GM19455 (cell line): ENCODE data around the gene SLC52A3.

Experiments used
- ATAC-seq: cut with Tn5 transposase; IDR thresholded peaks from one replicate; pipeline ENCODE4 v1.9.1; 2021; ENCODE audit not compliant: unreplicated experiment

The SLC52A3 gene

DNA sequence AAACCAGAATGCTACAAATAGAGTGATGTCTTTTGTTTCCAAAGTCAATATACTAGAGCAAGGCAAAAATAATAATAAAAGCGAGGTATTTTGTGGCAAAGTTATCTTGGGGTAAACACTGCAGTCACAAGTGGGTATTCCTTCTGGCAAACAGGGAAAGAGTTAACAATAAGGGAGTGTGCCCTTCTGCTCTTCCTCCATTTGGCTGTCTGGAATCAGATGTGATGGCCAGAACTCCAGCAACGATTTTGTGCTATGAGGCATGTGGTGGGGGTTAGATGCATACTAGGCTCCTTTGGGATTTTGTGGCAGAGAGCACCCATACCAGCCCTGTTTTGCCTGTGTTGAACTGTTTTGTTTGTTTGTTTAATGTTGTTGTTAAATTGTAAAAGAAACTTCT lies 2.4 kb upstream of the SLC52A3 start:
- ATAC-seq: no peak

DNA sequence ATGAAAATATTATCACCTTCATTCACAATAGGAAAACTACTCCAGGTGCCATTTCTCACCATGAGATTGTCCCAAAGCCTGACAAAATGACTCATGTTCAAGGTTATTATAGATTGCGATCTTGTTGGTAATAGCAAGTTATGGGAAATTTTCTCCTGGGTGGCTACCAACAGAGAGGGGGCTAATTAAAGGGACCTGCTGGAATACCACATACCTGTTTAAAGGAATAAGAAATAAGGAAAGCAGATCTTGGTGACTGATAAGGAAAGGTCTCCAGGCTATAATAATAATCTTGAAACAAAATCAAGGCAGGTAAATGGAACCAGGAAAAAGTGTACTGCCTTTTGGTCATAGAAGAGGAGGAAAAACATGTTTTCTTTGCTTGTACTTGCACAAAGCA lies 1.4 kb downstream of the SLC52A3 start:
- no peak for ATAC-seq

DNA sequence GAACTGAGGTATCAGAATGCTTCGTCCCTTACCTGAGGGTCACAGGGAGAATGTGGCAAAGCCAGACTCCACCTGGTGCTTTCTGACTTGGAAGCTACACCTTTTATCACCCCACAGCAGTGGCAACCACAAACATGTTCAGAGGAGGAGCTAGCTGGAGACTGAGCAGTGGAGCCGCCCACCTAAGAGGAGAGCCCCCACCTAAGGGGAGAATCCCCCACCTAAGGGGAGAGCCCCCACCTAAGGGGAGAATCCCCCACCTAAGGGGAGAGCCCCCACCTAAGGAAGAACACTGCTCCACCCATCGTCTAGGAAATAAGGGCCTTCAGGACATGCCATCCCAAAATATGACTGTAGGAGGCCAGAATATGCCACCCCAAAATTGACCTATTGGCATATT lies 4.0 kb downstream of the SLC52A3 start:
- no peak for ATAC-seq

DNA sequence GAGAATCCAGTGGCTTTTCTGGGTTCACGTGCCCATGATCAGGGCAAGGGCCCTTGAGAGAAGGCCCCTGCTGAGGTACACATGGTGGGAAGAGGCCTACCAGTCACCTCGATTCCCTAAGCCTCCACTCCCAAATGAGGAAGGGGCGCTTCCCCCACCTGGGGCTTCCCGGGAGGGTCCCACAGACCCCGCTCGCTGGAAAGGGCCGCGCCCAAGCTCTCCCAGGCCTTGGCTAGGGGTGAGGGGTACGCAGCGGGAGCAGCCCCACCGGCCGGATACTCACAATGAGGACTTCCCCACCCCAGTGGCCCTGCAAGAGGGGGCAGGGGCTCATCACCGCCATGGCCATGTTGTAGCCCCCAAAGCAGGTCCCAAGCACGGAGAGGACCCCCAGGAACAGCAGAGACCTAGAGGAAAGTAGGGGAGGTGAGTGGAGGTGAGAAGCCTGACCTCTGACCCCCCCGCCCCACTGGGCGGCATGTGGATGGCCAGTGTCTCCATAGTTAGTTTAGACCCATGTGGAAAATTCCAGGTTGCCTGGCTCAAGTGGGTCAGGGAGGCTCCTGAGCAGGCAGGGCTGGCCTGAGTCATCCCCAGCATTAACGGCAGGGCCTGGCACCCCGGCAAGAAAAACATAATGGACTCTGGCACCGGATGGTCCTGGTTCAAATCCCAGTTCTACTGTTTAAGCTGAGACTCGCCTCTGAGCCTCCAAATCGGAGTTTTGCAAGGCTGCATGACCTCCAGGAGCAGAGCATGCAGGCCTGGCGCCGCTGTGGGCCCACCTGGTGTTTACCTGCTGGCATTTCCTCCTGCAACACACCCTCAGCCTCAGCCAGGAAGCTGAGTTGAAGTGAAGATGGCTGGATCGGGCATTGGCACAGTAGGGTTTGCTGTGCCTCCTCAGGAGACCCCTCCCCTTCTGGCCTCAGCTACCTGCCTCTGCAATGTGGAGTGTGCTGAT lies 6.6 kb downstream of the SLC52A3 start:
- no peak for ATAC-seq

DNA sequence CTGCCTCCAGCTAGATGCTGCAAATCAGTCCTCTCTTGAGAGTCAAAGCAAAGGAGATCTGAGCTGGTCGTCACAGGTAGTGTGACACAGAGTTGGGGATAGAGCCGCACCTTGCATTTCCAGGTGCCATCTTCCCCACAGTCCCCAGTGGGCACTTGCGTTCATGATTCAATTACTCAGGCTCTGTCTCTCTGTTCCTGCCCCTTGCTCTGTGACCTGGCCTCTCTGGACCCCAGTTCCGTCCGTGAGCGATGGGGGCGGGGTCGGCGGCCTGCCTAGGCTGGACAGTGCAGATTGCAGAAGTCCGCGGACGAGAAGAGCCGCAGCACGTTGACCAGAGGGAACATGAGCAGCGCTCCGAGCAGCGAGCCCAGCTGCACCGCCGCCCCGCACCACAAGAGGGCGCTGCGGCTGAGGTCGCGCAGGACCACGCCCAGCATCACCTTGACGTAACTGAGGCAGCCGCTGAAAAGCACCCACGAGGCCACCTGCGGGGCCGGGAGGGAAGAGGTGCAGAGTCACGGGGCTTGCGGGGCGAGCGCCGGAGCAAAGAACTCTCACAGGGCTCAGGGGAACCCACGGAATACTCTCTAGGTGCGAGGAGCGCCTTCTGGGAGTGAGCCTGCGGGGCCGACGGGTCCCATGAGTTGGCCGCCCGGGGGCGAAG lies 7.4 kb downstream of the SLC52A3 start:
- ATAC-seq: no peak

DNA sequence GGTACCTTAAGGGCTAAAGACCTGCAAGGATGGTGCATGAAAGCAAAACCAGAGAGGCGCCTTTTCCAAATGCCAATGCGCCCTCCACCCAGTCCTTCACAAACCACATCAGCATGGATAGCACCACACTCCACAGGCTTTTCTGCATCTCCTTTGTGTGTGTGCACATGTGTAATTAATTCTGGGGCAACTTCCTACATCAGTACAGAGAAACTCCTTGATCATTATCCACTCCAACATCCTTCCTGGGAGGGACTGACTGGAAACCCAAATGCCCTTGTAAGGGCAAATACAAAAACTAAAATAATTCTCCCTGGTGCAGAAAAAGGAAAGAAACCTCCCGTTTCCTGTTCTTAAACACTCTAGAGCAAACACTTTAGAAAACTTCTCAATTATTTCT lies 10.8 kb downstream of the SLC52A3 start:
- no peak for ATAC-seq

DNA sequence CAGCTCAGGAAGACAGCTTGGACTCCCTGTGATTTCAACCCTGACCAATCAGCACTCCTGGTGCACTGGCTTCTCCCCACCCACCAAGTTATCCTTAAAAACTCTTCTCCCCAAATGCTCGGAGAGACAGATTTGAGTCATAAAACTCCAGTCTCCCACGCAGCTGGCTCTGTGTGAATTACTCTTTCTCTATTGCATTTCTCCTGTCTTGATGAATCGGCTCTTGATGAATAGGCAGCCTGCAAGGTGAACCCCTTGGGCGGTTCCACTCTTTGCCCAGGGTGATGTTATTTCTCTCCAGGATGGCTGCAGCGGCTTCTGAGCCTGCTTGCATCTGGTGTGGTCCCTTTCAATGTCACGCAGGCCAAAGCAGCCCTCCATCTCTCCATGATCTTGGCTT lies 12.4 kb downstream of the SLC52A3 start:
- ATAC-seq: no peak

DNA sequence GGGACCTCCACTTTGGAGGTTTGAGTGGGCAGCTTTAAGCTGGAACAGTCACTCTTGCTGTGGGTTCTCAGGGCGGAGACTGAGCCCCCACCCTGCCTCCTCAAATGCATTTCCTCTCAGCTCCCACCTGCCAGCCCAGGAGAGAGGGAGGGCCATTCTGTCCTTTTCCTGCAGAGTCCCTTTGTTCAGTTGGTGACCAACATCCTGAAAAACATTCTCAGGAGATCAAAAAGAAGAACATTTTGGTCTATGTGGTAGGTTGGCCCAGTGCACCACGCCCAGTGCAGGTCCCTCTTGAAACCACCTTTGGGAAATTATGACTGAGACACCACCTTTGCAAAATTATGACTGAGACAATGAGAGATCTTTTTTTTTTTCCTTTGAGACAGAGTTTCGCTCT lies 13.4 kb downstream of the SLC52A3 start:
- no peak for ATAC-seq

DNA sequence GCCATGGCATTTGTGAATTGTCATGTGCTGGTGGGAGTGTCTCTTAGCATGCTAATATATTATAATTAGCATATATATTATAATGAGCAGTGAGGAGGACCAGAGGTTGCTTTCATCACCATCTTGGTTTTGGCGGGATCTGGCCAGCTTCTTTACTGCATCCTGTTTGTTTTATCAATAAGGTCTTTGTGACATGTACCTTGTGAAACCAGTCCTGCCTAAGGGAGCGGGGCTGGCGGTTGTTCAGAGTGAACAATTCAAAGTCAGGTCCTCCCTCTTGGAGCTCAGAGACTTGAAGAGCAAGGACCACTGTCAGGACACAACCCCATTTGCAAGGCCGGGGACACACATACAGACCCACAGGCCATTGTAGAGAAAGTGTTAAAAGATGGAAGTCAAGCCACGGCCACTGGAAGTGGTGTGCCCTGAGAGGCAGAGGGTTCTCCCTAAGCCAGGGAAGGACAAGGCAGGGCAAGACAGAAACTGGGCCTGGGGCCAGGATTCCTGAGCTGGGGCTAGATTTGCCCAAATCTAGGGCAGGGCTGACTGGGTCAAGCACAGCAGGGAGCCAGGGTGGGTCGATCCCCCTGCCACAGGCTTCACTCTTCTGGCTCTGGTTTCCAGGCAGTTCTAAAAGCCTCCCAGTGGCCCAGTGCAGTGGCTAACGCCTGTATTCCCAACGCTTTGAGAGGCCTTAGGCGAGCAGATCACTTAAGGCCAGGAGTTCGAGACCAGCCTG lies 14.2 kb downstream of the SLC52A3 start:
- ATAC-seq: no peak

DNA sequence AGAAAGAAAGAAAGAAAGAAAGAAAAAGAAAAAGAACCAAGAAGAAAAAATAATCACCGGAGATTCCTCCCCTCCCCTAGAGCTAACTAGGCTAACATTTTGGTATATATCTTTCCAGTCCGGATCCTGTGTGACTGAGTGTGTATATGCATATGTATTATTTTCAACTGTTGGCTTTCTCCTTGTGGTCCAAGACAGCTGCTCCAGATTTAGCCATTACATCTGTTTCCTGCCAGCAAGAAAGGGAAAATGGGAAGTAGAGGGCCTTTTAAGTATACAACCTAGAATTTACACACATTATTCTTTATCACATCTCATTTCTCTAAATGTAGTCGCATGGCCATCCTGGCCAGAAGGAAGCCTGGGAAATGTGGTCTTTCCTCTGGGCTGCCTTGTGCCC lies 15.2 kb downstream of the SLC52A3 start:
- ATAC-seq: no peak

DNA sequence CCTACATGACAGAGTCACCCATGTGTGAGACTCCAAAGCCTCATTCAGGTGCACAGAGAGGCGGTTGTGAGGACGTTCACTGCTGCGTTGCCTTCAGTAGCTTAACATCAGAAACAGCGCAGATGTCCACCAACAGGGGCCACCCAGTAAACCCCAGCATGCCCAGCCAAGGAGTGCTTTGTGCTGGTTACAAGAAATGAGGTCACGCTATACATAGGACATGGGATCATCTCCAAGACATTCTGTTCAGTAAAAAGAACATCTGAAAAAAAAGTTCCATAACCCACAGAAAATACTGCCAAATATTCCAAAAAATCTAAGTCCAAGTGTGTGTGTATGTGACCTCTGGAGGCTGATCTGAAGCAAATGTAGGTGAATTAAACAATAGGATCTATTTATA lies 16.0 kb downstream of the SLC52A3 start:
- ATAC-seq: no peak

DNA sequence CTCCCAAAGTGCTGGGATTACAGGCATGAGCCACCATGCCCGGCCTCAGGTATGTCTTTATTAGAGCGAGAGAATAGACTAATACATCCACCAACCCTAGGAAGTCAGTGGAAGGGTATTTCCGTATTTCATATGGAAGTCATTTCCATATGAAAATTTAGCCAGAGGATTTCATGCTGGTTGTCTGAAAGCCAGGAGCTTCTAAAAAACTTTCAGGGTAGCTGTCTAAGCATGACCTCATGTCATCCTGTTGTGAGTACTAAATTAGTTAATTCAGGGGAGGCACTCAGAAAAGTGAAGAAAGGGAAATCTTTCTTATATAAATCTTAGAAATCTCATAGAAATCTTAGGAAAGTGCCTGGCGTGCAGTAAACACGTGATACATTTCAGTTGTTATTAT lies 16.5 kb downstream of the SLC52A3 start:
- ATAC-seq: no peak

DNA sequence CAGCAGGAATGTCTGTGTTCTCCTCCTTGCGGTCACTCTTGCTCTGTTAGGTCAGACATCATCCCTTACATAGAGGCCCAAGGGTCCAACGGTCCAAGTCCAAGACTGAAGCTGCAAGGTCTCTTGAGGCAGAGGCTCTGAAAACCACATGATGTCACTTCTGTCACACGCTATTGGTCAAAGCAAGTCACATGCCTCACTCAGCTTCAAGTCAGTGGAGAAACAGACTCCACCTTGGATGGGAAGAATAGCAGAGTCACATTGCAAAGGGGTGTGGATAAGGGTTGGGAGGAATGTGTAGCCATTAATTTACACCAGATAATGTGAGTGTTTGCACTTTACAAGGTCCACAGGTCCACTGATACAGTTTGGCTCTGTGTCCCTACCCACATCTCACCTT lies 17.5 kb downstream of the SLC52A3 start:
- ATAC-seq: no peak

DNA sequence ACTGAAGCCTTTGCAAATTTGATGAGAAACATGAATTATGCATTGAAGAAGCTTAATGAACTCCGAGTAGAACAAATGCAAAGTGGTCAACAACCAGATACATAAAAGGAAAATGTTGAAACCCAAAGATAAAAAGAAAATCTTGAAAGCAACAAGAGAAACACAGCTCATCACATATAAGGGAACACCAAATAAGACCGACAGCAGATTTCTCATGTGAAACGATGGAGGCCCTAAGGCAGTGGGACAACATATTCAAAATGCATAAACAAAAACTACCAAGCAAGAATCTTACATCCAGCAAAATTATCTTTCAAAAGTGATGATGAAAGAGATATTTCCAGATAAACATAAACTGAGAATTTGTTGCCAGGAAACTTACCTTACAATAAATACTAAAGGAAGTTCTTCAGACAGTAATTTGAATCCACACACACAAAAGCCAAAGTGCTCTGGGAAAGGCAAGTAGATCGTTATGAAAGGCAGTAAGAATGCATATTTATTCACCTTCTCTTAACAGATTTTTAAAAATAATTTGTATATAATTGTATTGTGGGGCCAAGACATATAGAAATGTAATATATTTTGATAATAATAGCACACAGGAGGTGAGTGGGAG lies 22.5 kb downstream of the SLC52A3 start:
- ATAC-seq: no peak

DNA sequence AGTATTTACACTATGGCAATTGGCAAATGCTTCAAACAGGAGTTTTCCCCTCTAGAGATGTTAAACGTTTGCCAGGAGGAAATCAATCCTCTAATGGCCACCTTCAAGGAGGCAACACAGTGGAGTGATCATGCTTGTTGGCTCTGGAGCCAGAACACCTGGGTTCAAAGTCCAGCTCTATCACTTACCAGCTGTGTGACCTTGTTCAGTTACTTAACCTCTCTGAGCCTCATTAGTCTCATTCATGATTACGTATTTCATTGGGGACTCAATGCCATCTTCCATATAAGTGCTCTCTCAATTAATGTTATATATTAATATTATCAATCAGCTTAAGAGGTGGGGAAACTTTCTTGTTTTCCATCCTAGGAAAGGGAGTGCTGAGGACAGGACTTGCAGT lies 26.1 kb downstream of the SLC52A3 start:
- no peak for ATAC-seq

DNA sequence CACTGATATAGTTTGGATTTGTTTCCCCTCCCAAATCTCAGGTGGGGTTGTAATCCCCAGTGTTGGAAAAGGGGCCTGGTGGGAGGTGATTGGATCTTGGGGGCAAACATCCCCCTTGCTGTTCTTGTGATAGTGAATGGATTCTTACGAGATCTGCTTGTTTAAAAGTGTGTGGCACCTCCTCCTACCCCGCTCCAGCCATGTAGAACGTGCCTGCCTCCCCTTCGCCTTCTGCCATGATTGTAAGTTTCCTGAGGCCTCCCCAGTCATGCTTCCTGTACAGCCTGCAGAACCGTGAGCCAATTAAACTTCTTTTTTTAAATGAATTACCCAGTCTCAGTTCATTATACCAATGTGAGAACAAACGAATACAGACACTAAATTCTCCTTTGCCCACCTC lies 26.7 kb downstream of the SLC52A3 start:
- no peak for ATAC-seq

DNA sequence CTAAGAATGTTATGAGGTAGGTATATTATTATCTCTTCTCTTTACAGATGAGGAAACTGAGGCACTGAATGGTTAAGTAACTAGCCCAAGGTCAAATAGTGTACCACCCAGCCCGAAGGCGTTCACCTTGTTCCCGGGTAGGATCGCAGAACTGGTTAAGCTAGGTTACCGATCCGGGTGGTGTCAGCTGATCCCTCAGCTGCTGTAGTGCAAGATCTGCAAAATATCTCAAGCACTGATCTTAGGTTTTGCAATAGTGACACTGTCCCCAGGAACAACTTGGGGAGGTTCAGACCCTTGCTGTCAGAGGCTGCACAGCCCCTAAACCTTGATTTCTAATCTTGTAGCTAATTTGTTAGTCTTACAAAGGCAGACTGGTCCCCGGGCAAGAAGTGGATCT lies 28.1 kb downstream of the SLC52A3 start:
- no peak for ATAC-seq

DNA sequence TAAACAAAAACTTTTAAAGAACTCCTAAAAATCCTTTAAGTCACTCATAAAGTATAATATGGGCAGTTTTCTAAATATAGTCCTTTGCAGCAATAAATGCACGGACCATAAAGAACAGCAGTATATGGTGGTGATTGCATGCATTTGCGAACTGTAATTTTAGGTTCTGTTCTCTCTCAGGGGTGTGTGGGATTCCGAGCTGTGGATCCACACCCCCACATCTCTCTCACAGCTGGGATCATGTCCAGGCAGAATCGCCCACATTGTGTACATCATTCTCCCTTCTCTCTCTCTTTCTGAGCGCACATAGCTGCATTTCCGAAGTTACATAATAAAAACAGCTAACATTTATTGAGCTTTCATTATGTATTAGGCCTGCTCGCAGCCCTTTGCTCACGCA lies 28.6 kb downstream of the SLC52A3 start:
- ATAC-seq: no peak

DNA sequence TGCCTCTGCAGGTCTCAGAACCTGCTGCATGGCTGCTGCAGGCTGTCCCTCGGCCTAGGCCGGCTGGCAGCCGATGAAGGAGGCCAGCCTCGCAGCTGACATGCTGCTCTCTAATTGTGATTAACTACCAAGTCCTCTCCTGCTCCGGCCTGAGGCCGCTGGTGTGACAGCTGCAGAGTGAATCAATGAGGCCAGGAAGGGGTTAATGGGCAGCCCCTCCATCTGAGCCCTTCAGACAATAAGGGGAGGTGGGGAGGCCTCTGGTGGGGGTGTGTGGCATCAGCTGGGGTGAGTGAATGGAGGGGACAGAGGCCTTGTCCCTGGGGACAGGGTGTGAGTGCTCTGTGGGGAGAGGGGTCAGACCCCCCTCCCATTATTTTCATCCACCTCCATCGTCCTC lies 34.4 kb downstream of the SLC52A3 start:
- no peak for ATAC-seq

DNA sequence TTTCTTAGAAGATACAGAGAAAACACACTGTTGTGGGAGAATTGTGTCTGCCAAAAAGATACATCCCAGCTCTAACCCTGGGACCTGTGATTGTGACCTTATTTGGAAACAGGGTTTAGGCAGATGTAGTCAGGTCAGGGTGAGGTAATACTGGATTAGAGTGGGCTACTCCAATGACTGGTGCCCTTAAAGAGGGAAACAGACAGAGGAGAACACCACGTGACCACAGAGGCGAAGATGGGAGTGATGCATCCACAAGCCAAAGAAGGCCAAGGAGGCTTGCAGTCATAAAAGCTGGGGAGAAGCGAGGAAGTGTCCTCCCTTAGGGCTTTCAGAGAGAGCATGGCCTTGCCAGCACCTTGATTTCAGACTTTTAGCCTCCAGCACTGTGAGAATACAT lies 35.6 kb downstream of the SLC52A3 start:
- no peak for ATAC-seq

DNA sequence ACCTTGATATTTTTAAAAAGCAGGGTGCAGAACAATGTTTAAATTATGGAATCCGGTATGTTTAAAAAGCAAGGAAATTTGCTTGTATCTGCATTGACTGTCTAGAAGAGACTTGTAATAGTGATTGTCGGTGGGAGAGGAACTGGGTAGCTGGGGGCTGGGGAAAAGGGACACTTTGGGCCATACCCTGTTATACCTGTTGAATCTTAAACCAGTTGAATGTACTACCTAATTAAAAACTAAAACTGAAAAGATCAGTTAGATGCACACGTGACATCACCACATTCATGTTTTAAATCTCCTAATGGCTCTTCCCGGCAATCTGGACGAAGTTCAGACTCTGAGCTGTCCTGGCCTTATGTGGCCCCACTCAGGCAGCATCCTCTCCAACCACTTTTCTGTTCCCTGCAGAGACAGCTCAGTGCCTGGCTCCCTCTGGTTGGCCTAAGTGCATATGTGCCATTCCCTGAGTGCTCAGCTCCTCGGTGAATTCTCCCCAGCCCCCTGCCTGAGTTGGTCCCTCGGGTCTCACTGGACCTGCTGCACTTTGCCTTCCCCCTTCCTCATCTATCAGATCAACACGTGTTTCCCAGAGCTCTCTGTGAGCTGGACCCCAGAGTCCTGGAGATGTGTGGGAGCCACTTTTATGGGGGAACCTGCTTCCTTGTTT lies 36.3 kb downstream of the SLC52A3 start:
- ATAC-seq: no peak
